ENCODE results near the gene ZNF483.
A peak's percentile ranks its signal among the peaks of the same experiment; 100 is the strongest.
"Not testable (repeated sequence)": the region's sequence is repeated elsewhere in the genome, so short reads cannot be mapped to it uniquely, and the experiment has no call there.

ZNF483 gene

GRCh38 chr9:111548623-111549022 is 23.6 kb downstream of the ZNF483 start:
- no peak for DNase-seq

GRCh38 chr9:111555425-111555824 is 30.4 kb downstream of the ZNF483 start:
- not testable (repeated sequence) for DNase-seq

DNA sequence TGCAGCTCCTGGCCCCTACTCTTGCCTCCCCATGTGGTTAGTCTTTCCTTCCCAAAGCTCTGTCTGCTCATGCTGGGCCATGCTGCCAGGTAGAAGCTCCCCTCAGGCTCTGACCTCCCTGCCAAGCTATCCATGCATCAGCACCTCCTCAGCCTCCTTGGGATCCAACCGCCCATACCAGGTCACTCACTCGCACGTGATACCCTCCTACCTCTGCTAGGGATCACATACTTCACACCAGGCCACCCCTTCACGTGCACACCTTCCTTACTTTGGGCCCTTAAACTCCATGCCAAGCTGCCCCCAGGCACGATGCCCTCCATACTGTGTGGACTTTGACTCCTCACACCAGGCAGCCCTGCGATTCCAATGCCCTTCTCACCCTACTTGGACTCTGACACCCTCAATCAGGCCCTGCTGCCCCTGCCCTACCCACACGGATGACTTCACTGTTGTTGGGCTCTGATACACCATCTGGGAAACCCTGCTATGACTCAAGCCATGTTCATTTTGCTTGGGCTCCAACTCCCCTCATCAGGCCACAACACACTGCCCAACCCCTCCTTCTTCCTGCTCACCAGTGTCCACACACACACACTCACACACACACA is 34.1 kb downstream of the ZNF483 start:
- DNase-seq, result no peak

GRCh38 chr9:111561165-111561719 is 36.3 kb downstream of the ZNF483 start:
- DNase-seq, result no peak

GRCh38 chr9:111566234-111566633 is 41.3 kb downstream of the ZNF483 start:
- DNase-seq, result no peak

DNA sequence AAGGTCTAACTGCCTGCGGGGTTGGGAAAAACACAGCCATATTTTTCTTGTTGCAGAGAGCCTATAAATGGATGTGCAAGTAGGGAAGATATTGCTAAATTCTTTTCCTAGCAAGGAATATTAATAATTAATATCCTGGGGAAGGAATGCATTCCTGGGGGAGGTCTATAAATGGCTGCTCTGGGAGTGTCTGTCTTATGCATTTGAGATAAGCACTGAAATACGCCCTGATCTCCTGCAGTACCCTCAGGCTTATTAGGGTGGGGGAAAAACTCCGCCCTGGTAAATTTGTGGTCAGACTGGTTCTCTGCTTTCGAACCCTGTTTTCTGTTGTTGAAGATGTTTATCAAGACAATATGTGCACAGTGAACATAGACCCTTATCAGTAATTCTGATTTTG is 43.1 kb downstream of the ZNF483 start:
- DNase-seq, result not testable (repeated sequence)

- no peak for DNase-seq
Observed at GRCh38 chr9:111572950-111573604, 48.1 kb downstream of the ZNF483 start.

- DNase-seq, result no peak
Observed at GRCh38 chr9:111582888-111583287, 57.9 kb downstream of the ZNF483 start.

DNA sequence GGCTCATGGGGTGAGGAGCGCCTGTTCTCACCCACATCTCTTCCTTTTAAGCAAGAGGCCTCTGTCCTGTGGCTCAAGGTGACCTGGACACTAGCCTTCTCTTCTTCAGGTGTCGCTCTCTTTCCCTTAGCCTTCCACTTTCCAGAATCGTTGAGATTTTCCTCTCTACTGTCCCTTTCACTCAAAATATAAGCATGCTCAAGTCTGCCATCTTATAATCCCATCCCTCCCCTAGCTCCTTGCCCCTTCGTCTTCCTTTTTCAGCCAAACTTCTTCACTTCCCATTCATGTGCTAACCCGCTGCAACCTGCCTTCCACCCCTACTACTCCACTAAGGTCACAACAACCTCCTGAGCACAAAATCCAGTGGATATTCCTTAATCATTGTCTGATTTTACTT is 61.4 kb downstream of the ZNF483 start:
- no peak for DNase-seq

DNA sequence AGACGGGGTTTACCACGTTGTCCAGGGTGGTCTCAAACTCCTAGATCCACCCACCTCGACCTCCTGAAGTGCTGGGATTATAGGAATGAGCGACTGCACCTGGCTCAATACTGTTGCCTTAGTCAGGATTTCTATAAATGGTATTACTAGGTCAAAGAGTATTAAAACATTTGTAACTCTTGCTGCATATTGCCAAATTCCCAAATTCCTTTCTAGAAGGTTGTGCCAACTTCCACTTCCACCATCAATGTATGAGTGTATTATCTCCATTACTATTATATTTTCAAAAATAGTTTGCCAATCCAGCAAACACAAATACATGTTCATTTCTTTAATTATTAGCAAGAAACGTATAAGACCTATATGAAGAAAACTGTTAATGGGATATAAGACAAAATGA is 63.9 kb downstream of the ZNF483 start:
- DNase-seq, result no peak

DNA sequence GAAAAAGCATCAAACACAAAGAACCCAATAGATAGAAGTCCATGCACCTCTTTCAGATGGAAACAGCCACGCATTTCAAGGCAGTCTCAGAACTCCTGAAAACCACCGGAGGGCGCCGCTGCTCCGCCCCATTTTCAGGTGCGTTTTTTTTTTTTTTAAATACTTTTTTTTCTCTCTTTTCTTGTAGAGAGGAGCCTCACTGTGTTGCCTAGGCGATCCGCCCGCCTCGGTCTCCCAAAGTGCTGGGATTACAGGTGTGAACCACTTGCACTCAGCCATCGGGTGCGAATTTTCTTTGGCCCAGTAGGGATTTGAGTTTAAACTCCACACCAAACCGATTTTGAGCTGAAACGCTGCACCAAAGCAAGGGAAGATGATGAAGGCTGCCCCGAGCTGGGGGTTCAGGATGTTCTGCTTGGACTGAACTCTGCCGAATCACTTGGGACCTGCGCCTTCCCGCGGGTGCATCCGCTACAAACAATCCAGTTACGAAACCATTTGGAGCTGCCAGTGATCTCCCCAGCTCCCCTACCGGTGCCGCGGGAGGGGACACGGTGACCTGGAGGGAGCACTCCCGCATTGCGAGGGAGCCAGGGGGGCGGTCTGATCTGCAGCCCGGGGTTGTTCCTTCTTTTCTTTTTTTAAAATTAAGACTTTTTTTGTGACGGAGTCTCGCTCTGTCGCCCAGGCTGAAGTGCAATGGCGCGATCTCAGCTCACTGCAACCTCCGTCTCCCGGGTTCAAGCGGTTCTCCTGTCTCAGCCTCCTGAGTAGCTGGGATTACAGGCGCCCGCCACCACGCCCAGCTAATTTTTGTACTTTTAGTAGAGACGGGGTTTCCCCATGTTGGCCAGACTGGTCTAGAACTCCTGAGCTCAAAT is 73.1 kb downstream of the ZNF483 start:
- peak; percentile 26 for DNase-seq

GRCh38 chr9:111598733-111599091 is 73.7 kb downstream of the ZNF483 start:
- no peak for DNase-seq

DNA sequence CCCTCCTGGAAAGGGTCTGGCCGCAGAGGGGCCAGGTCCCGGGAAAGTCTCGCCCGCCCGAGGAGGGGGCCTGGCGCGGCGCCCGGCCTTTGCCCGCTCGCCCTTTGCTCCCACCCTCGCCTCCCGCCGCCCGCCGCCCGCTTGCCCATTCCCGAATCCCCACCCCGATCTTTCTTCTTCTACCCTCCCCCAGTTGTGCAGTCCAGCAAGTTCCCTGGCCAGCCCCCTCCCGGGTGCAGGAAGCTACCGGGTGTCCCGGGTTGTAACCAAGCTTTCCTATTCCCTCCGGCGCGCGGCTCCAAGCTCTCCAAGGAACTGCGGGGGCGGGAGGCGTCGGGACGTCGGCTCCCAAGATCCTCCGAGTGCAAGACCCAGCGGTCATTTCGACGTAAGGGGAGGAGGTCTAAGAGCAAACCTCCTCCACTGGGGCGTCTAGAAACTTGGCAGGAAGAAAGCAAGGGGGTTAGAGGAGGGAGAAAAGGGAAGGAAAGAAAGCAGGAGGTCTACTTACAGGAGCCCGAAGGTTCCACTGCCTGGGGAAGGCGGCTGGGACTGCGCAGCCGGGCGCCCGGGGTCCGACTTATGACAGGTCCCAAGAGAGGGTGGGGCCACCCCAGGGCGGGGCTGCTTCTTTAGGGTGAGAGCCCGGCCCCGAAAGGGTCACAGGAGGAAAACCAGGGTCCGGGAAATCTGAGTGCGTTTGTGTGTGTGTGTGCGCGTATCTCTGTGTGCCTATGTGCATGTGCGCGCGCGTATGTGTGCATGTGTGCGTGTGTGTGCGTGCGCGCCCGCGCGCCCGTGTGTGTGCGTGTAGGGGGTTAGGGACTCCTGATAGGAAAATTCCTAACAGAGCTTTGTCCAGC is 74.3 kb downstream of the ZNF483 start, which contains the start of gene PTGR1:
Gene PTGR1 (minus strand): TSS at position 556 of the 863 bp plus-strand sequence. CDS start 2,225 bp downstream, outside the sequence.
- peak; percentile 46 for DNase-seq

GRCh38 chr9:111599955-111600343 is 75.0 kb downstream of the ZNF483 start:
- DNase-seq, result no peak

- DNase-seq, result no peak
Observed at GRCh38 chr9:111601237-111602018, 76.4 kb downstream of the ZNF483 start.

DNA sequence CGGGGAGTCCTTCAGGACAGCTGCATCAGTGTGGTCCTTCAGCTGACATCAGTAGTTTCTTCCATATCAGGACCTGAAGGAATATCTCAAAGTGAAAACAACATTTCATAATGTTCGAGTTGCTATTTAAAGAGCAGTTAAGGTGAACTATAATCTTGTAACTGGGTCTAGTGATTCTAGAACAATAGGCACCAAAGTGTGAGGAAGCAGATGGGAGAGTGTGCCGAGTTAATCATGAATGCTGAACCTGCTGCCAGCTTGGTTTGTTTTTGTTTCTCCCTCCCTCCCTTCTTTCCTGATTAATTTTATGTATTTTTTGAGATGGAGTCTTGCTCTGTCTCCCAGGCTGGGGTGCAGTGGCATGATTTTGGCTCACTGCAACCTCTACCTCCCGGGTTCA is 78.1 kb downstream of the ZNF483 start:
- no peak for DNase-seq

DNA sequence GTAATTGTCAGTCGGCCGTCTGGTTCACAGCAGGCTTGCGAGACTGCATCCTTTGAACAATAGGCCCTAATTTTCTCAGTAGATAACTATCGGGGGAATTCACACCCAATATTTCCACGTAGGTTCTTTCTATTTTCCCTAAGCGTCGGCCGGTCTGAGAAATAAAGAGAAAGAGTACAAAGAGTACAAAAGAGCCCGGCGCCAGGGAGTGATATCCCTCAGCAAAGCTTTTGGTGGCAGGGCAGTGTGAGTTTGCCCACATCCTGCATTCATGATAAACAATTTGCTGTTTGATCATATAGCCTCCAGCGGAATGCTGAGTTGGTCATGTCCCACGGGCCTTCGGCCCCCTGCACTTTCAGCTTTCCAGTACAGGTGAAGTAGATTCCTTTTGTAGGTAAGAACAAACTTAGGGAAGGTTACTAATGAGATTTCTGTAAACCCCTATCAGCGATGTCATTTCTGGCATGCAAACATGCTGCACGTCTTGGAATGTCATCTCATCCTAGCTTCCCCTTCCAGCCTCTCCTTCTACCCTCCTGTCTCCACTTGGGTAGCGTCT is 79.2 kb downstream of the ZNF483 start:
- no peak for DNase-seq

DNA sequence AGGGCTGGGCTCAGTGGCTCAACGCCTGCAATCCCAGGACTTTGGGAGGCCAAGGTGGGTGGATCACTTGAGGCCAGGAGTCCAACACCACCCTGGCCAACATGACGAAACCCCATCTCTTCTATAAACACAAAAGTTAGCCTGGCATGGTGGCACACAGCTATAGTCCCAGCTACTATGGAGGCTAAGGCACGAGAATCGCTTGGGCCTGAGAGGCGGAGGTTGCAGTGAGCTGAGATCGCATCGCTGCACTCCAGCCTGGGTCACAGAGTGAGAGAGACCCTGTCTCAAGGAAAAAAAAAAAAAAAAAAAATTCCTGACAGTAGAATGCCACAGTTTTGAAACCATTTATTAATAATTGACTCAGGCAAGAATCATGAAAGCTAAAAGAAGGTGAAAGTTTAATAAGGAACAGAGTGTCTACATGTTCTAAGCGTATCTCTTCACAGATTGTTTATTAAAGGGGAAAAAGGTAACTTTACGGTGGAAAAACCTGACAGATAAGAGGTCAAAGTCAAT is 80.1 kb downstream of the ZNF483 start:
- no peak for DNase-seq

DNA sequence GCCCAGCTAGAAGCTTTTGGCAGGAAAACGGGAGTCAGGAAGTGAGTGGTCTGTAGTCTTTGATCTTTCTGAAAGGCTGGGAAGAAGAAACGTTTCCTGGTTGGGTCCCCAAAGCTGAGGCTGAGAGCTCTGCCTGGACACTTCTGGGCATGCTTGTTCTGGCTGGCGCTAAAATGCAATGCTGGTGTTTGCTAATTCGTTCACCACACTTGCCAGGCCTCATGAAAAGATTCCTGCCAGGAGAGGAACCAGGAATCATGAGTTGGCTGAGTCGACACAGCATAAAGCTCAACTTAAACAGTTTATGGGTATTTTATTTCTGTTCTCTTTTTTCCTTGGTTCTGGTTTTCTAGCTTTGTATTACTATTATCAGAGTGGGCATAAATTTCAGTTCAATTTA is 85.2 kb downstream of the ZNF483 start:
- DNase-seq, result no peak

- no peak for DNase-seq
Observed at GRCh38 chr9:111610845-111611244, 85.9 kb downstream of the ZNF483 start.

DNA sequence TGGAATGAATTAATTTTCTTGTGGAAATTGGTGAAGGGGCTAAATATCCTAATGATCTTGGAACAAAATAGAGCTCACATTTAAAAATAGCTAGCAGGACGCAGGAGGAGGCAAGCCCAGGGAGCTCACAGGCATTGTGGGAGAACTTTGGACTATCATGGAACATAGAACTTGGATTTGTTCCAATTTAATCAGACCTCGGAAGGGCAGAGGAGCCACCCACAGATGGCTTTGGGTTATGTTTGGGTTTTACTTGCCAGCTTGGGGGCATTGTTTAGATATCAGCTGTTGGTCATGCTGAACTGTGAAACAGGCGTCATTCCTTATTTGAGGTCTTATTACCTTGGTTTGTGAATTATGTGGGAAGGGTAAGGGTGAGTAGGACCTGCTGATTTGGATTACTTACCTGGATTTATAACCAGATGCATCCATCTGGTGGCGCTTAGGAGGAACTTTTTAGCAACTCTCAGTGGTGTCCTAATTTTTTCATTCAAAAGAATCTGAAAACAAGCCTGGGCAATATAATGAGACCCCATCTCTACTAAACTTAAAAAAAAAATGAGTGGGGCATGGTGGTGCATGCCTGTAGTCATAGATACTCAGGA is 88.6 kb downstream of the ZNF483 start:
- no peak for DNase-seq

Data from T1000 (cell line).